GM23248 (cell line): ENCODE results near the gene GID4.

Source experiments
- EZH2 ChIP-seq: fragments of 200-600 bp; sonication (generic); IDR thresholded peaks from 2 replicates; pipeline ENCODE4 v1.6.1; 2018; ENCODE audit warnings: antibody characterized with exemption, mild to moderate bottlenecking; ENCODE audit not compliant: insufficient read depth, poor library complexity, severe bottlenecking
- EZH2phosphoT487 ChIP-seq: fragments of 200-600 bp; sonication (generic); IDR thresholded peaks from 2 replicates; pipeline ENCODE4 v1.6.1; 2018; ENCODE audit warnings: antibody characterized with exemption, moderate library complexity, mild to moderate bottlenecking, low read depth; ENCODE audit not compliant: insufficient read depth

DNA sequence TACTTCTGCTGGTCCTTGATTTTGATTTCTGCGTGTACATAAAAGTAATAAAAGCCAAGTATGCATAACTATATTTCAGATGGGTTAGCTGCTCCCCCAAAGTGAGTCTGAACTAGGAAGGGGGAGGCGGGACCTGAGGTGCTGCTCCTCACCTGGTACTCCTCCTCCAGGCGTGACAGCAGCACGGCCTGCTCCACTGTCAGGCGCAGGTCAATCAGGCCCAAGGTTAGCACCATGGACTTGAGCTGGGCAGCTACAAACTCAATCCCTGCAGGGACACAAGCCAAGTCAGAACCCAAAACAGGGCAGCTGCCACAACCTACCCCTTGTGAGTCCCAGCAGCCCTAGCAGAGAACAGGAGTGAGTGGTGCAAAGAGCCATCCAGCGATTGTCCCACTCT is 18.2 kb upstream of the GID4 start:
- no peak for TF ChIP-seq EZH2phosphoT487
- TF ChIP-seq EZH2 = no peak
